Measurements from ENCODE around the gene FAM135A. TPM values are rescaled to one million over a fixed set of nuclear protein-coding genes. Genes with fewer than 3 reads are reported as not detected.

Gene FAM135A
- total RNA-seq, 1 experiment from 2014 or later: 31.5 TPM

GRCh38 chr6:70590400-70590799, 177.1 kb downstream of the FAM135A start:
- intact Hi-C loops (cut with micrococcal nuclease; ENCODE audit: unreplicated experiment): no loop called here
- CTCF ChIA-PET: no interaction called here
- no peaks in the 10 kb centered on the region for H3K36me3 ChIP-seq (ENCODE audit: control insufficient read depth, insufficient read depth, low read length)
- no peaks in the 10 kb centered on the region for H3K27me3 ChIP-seq (ENCODE audit: control insufficient read depth, insufficient read depth, low read length)
- ATAC-seq (no peak), DNase-seq (ENCODE audit: low read depth, low spot score) (no peak)
- POLR2A ChIA-PET: no interaction called here
- BruUV-seq (replicated peaks): no TSS peak
- H3K9me3 ChIP-seq (ENCODE audit: control insufficient read depth, insufficient read depth, low read depth, low read length): no peaks in the 10 kb centered on the region
- TF ChIP-seq POLR2AphosphoS5 (IDR thresholded peaks at IDR 0.05; ENCODE audit: low read depth, low read length) (no peak), TCF7L2 (IDR thresholded peaks at IDR 0.05; ENCODE audit: low read depth, low read length) (no peak)
- H3K4me1 ChIP-seq (ENCODE audit: control insufficient read depth, insufficient read depth, low read length): no peaks in the 10 kb centered on the region
- no peak overlapping the region for H3K27ac ChIP-seq (ENCODE audit: low read length)
- in situ Hi-C loops (cut with HindIII; ENCODE audit: low pct_unique_long_range_greater_than_20kb, low sequenced_read_pairs): no loop called here
- no peak overlapping the region for H3K4me3 ChIP-seq (ENCODE audit: low read depth in 2 of 2, low read length in 2 of 2)

- in situ Hi-C loops (cut with HindIII; ENCODE audit: low pct_unique_long_range_greater_than_20kb, low sequenced_read_pairs) (no loop called here), intact Hi-C loops (cut with micrococcal nuclease; ENCODE audit: unreplicated experiment) (no loop called here)
- Histone ChIP-seq H3K27me3 (ENCODE audit: control insufficient read depth, insufficient read depth, low read length) (no peaks in the 10 kb centered on the region), H3K4me3 (ENCODE audit: low read depth in 2 of 2, low read length in 2 of 2) (no peak overlapping the region), H3K4me1 (ENCODE audit: control insufficient read depth, insufficient read depth, low read length) (no peaks in the 10 kb centered on the region), H3K27ac (ENCODE audit: low read length) (no peak overlapping the region), H3K36me3 (ENCODE audit: control insufficient read depth, insufficient read depth, low read length) (no peaks in the 10 kb centered on the region), H3K9me3 (ENCODE audit: control insufficient read depth, insufficient read depth, low read depth, low read length) (no peaks in the 10 kb centered on the region)
- DNase-seq (ENCODE audit: low read depth, low spot score) (no peak), ATAC-seq (peak; percentile 38; the same call in 1 of the 2 replicates)
- ChIA-PET POLR2A (no interaction called here), CTCF (interaction anchor here (0.6 kb wide), 1 partner anchor 19 kb away, joined by 3 read pairs; no protein-coding TSS in a partner anchor)
- TF ChIP-seq REST (IDR thresholded peaks at IDR 0.05; ENCODE audit: insufficient read depth in 1 of 2, low read depth in 2 of 2, low read length in 1 of 2) (no peak), TCF7L2 (IDR thresholded peaks at IDR 0.05; ENCODE audit: low read depth, low read length) (no peak), POLR2AphosphoS5 (IDR thresholded peaks at IDR 0.05; ENCODE audit: low read depth, low read length) (no peak), SIN3A (IDR thresholded peaks at IDR 0.05; ENCODE audit: borderline replicate concordance, insufficient read depth, low read depth, low read length) (no peak), CTCF (IDR thresholded peaks at IDR 0.05) (no peak)
- BruUV-seq (replicated peaks): no TSS peak
These were observed 179.2 kb downstream of the FAM135A start for GRCh38 chr6:70592391-70593117.

GRCh38 chr6:70593118-70593486, 179.8 kb downstream of the FAM135A start:
- Histone ChIP-seq H3K27me3 (ENCODE audit: control insufficient read depth, insufficient read depth, low read length) (no peaks in the 10 kb centered on the region), H3K4me3 (ENCODE audit: low read depth in 2 of 2, low read length in 2 of 2) (no peak overlapping the region), H3K27ac (ENCODE audit: low read length) (no peak overlapping the region), H3K36me3 (ENCODE audit: control insufficient read depth, insufficient read depth, low read length) (no peaks in the 10 kb centered on the region), H3K9me3 (ENCODE audit: control insufficient read depth, insufficient read depth, low read depth, low read length) (no peaks in the 10 kb centered on the region), H3K4me1 (ENCODE audit: control insufficient read depth, insufficient read depth, low read length) (no peaks in the 10 kb centered on the region)
- ChIA-PET POLR2A (no interaction called here), CTCF (interaction anchor here (0.7 kb wide), 1 partner anchor 26 kb away, joined by 3 read pairs; no protein-coding TSS in a partner anchor)
- no peak for TF ChIP-seq TCF7L2 (IDR thresholded peaks at IDR 0.05; ENCODE audit: low read depth, low read length)
- no peak for TF ChIP-seq CTCF (IDR thresholded peaks at IDR 0.05)
- no peak for TF ChIP-seq SIN3A (IDR thresholded peaks at IDR 0.05; ENCODE audit: borderline replicate concordance, insufficient read depth, low read depth, low read length)
- no peak for TF ChIP-seq REST (IDR thresholded peaks at IDR 0.05; ENCODE audit: insufficient read depth in 1 of 2, low read depth in 2 of 2, low read length in 1 of 2)
- no peak for TF ChIP-seq POLR2AphosphoS5 (IDR thresholded peaks at IDR 0.05; ENCODE audit: low read depth, low read length)
- ATAC-seq (peak; percentile 38; the same call in 1 of the 2 replicates), DNase-seq (ENCODE audit: low read depth, low spot score) (no peak)
- in situ Hi-C loops (cut with HindIII; ENCODE audit: low pct_unique_long_range_greater_than_20kb, low sequenced_read_pairs): no loop called here
- intact Hi-C loops (cut with micrococcal nuclease; ENCODE audit: unreplicated experiment): no loop called here
- no TSS peak for BruUV-seq (replicated peaks)

Measured in Panc1 (cell line).